ENCODE measurements around the gene FGD4.

DNA sequence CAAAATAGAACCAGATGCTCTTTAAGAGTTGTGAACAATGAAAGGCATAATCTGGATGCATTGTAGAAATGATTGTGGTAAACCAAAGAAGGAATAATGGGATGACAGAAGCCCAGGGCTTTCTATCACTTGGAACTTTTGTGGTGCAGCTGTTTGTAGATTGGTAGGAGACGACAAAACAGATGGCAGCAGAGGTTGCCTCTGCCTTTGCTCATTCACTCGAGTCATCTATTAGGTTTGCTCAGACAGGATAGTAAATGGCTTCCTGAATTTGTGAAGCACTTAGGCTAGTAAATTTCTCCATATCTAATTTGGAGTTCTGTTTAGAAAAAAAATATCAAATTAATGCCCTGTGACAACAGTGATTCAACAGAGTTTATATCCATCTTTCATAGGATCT lies 78.4 kb downstream of the FGD4 start:
- TF ChIP-seq, protein P1, sequence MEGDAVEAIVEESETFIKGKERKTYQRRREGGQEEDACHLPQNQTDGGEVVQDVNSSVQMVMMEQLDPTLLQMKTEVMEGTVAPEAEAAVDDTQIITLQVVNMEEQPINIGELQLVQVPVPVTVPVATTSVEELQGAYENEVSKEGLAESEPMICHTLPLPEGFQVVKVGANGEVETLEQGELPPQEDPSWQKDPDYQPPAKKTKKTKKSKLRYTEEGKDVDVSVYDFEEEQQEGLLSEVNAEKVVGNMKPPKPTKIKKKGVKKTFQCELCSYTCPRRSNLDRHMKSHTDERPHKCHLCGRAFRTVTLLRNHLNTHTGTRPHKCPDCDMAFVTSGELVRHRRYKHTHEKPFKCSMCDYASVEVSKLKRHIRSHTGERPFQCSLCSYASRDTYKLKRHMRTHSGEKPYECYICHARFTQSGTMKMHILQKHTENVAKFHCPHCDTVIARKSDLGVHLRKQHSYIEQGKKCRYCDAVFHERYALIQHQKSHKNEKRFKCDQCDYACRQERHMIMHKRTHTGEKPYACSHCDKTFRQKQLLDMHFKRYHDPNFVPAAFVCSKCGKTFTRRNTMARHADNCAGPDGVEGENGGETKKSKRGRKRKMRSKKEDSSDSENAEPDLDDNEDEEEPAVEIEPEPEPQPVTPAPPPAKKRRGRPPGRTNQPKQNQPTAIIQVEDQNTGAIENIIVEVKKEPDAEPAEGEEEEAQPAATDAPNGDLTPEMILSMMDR (IDR thresholded peaks at IDR 0.05), result no peak
- no peak for TF ChIP-seq ZFX (IDR thresholded peaks at IDR 0.05; ENCODE audit: borderline replicate concordance)

Data from 22Rv1 (cell line).